HG03520 (cell line): ENCODE measurements around the gene TM4SF1.

Source experiments
- ATAC-seq: cut with Tn5 transposase; IDR thresholded peaks from one replicate; pipeline ENCODE4 v1.9.1; 2021; ENCODE audit warnings: mild to moderate bottlenecking, moderate library complexity; ENCODE audit not compliant: unreplicated experiment

The TM4SF1 gene

DNA sequence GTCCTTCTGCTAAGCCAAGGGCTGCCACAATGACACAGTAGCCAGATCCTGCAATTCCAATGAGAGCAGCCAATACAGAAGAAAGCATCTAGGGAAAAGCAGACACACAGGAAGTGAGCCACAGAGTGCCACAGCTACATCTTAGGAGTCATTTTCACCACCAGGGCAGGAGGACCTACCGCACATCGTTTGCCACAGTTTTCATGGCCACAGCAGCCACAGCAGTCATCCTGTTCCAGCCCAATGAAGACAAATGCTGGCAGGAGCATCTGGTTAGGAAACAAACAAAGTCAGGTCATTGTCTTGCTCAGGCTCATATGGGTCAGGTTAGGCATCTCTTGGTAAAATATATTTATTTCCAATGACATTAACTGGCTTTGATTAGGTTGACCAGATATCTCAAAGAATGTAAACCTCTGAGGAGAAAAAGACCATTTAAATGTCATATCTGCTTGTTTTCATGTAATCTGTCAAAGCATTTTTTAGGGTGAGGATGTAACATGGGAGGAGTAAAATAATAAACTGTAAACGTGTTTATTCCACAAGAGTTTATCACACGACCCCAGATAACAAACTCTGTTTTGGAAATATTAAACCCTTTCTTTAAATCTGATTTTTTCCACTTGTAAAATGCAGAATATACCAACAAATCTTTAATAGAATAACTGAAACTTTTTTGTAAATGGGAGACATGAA is 1.8 kb downstream of the TM4SF1 start:
- no peak for ATAC-seq

DNA sequence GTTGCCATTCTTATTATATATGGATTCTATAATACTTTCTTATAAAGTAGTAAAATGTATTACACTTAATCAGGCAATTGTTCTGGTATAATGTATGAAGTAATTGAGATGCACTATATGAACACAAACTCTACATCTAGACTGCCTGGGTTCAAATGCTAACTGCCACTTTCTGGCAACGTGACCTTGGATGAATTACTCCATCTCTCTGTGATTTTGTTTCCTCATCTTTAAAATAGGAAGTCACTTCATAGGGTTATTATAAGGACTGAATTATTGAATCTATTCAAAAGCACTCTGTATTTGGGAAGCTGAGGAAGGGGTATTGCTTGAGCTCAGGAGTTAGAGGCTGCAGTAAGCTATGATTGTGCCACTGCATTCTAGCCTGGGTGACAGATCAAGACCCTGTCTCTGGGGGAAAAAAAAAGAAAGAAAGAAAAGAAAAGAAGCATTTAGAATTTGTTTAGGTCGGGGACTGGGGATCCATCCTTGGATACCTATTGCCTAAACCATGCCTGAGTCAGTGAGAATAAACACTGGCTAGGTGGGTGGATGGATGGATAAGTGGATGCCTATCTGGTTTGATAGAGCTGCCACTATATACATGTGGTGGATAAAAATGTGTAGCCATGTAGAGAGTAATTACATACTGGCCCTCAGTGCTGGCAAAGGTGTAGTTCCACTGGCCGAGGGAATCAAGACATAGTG is 2.5 kb downstream of the TM4SF1 start:
- ATAC-seq: no peak

DNA sequence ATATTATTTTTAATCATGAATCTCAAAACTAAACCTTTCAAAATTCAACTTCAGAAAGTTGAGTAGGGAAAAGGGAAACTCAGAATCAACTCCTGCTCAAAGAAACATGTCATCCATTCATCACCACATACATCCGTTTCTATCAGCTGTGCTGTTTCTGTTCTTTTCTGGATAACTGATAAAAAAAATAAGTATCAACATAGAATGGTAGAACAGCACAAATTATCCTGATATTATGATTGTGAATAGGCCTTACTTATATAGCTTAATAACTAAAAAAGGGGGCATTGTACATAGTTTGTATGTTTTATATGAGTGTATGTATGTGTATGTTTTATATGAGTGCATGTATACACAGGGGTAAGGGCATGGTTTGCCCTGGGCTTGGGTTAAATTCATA is 3.1 kb downstream of the TM4SF1 start:
- ATAC-seq: no peak

DNA sequence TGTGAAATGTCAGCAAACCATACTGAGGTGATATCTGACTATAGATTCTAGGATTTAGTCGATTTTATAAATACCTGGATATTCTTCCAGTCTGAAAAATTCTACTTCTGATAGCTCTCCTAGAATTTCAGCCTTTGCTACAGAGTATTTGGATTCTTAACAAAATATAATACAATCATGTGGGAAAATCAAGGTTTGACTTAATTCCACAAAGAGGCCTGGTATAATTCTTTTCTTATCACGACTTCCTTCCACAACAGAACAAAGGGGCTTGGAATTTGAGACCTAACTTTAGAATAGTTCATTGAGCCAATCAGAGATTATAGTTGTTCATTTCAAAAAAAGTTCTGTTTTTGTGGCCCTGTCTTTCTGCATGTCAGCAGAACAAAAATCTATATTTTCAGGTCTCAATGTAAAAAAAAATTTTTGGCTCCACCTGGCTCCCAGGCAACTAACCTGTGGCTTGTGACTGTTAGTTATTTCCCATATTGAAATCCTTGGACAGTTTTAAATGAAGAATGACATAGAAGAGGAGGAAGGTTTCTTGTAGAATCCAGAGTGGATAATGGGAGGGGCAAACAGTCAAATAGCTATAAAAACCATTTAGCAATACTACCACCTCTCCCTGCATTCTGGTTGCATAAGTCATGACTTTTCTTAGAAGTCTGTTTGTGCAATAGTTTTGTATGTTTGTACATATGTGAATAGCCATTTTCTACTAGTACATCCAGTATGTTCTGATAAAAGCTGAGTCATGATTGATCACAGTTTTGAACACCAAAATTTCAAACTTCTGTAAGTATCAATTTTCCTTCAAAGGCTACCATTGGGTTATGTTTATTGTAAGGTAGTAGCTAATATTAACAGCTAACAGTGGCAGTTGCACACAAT is 4.0 kb downstream of the TM4SF1 start:
- ATAC-seq: no peak

DNA sequence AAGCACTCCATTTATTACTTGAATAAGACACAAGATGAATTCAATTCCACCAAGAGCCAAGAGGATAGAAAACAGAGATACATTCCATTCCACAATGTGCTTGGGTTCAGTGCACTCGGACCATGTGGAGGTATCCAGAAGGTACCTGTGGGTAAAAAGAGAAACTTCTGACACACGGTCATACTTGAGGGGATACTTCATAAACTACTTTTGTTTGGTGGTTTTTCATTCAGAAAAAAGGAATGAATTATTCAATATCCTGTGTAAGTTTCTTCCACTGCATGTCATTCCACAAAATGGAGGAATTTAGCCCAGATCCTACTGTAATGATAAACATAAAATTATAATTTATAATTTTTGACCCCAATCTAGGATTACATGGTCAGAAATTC is 5.7 kb downstream of the TM4SF1 start:
- no peak for ATAC-seq

DNA sequence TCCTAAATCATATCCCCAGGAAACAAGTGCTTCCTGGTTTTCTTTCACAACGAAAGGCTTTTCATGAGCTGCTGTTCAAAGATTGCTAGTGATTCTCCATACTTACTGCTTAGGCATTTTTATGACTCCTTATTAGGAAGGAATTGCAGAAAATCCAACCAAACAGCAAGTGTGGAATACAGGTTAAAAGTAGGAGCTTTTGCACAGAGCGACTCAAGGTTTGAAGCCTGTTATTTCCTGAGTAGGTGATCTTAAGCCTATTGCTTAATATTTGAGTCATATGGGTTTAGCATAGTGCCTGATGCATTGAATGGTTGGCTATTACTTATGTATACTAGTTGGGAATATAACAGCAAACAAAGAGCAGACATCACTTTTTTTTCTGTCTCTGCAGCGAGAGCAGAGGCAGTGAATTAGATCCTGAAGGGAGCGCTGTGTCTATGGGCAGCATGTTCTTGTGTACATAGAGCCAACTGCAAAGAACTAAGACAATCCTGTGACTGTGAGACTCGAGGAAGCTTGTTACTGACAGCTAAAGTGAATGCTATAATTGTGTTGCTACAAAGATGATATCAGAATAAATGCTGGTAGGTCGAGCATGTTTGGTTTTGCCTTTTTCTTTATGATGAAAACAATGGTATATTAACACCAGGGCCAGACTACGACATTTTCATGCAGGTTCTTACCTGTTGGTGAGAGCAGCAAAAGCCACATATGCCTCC is 6.3 kb downstream of the TM4SF1 start:
- no peak for ATAC-seq

DNA sequence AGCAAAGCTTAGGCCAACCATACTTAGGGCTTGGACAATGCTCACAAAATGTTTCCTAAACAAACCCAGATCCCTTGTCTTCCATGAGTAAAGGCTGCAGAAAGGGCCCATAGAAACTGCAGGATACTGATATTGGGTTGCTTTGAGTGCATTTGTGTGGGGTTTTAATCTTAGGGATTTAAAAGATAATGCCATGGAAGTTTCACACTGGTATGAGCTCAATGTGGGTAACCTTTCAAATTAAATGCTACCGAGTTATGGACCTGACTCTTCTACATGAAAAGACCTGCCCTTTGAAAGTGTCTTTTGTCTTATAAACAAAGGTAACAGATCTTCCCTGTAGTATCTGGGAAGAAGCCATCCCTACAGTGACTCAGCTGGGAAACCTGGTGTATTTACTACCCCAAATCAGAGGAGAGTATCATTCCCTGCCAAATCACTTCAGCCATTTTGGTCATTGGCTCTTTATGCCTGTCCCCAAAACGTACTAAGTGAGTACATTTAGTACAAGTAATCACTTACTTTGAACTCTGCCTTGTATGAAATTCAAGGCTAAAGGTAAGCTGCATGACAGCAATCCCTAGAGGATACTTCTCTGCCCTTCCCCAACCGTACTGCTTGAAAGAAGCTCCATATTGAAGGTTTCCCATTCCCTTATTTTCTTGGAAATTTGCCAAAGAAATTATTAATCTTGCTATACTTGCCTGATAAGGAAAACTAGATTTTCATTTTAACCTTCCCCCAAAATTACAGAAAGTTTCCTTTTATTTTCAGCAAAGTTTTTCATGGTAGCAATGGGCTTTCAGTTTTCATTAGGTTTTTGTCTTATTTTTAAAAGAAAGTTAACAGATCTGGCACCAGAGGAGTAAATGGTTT is 7.2 kb downstream of the TM4SF1 start:
- no peak for ATAC-seq

DNA sequence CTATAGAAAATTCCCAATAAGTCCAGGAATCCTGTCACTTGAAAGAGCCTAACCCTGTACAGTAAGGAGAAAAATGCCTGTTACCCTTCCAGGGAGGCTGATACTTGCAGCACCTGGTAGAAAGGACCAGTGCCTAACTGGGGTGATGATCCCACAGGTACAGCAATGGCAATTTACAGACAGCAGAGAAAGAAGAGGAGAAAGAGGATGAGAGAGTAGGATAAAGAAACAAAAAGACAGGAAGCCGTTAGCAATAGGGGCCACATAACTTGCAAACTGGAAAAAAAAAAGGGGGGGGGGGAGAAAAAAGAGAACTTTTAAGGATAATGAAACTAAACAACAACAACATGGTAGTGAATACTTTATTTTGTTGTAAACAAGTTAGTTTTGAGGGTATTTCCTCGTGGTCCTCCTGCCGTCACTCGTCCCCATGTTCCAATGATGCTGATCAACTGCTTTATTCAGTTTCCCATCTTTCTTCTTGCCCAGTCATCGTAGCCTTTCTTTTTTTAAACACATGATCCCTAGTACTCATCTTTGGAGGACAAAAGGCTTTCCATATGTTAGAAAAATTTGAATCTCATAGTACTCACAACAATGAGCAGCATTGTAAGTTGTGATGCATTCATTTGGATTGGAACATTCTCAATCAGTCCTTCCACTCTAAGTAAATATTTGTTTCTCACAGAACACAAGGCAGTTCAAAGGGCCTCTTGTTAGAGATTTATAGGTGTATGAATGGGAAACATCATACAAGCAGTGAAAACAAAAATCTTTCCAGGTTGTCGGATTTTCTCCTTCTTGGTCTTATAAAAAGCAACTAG is 8.6 kb downstream of the TM4SF1 start:
- no peak for ATAC-seq

DNA sequence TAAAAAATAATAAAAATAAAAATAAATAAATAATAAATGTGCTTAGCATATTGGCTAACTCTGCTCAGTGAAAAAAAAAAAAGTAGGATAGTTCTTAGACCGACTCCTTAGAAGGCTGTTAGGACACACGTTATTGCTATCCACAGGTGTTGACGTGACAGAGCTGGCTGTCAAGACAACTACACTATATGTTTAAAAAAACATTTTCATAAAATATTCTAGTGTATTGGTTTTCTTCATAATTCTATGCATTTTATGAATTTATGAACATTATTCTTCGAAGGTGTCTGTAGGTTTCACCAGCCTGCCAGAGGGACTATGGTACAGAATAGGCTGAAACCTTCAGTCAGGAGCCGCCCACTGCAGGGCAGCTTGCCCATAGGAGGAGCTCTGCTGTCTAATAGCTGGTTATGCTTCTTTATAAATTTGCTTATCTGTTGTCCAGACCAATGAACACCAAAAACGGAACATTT is 9.2 kb downstream of the TM4SF1 start:
- no peak for ATAC-seq

DNA sequence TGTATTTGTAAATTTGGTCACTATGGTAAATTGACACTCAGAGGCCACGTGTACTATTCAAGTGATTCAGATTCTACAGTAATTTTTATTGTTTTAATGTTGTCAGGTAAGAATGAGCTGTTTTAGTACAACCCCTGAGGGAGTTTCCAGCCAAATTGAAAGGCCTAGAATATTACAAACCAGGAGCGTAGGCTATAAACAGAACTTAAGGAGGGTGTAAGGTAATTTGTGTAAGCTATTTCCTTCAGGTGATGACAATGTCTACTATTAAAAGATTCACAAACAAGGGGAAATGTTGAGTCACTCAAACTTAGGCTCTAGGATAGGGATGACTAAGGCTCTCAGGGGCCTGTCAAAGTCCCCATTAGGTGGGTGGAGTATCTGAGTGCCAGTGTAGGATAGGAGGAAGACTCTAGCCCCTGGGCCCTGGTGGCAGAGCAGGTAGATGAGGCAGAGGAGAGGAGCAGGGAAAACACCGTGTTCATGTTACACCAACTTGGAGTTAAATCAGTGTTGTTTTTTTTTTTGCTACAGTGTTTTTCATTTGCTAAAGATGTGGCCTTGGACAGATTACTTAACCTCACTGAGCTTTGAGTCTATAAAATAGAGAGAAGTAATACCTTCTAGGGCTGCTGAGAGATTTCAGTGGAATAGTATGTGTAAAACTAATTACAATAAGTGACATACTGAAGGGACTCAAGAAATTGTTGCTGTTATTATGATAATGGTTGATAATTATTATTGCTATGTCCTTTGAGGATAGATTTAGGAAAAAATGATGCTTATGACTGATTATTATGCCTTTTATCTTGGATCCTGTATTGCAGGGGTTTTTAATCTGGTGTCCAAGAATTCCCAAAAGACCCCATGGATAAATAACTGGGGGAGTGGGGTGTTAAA is 10.3 kb downstream of the TM4SF1 start:
- ATAC-seq: no peak

DNA sequence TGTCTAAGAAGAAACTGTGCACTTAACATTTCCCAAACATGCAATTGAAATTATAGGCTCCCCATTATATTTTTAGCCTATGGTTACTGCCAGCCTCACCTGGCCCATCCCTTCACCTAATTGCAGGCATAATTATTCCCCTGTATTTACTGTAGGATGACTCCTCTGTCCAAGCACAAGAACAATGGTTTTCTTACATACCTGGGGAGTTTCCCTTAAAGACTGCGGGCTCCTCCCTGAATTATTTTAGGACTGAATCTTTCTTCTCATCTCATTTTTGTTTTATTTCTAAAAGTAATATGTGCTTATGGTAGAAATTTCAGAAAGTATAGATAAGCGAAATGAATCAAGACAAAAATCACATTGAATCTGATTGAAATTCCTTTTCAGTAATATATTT is 11.4 kb downstream of the TM4SF1 start:
- ATAC-seq: no peak

DNA sequence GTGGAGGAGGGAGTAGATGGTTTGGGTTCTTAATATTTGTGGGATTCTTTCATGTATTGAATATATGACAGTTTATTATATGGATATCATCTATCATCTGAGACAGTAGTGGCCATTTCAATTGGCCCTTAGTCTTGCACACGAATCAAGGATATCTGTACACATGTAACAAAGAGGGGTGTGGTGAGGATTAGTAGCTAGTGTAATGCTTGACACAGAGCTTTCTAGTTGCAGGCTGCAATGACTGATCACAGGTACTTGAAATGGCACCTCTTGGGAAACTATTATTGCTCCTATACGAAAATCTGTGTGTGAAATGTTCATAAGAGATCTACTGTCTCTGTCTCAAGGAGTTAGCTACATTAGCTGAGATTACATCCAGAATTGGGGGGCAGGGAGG is 12.8 kb downstream of the TM4SF1 start:
- ATAC-seq: no peak

DNA sequence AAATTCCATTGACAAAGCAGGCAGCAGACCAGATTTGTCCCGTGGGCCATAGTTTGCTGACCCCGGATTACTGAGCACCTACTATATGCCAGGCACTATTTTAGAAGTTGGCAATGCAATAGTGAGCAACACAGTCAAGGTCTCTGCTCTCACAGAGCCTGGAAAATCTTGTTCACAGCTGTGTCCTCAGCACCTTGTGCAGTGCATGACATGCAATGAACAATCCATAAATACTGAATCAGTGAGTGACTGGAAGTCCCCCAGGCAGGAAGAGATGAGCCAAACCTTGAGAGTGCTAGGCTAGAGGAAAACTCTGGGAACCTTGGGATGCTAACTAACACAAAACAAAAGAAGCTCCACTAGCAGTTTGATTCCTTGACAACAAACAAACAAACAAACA is 14.4 kb downstream of the TM4SF1 start:
- no peak for ATAC-seq

DNA sequence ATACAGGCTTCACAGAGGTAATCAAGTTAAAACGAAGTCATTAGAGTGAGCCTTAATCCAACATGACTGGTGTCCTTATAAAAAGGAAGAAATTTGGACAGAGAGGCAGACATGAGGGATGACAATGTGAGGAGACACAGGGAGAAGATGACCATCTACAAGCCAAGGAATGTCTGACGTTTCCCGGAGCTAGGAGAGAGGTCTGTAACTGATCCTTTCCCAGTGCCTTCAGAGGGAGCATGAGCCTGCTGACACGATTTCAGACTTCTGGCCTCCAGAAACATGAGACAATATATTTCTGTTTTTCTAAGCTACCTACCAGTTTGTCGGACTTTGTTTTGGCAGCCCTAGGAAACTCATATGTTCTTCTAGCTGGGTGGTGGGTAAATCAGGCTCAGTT is 15.1 kb downstream of the TM4SF1 start:
- ATAC-seq: no peak

DNA sequence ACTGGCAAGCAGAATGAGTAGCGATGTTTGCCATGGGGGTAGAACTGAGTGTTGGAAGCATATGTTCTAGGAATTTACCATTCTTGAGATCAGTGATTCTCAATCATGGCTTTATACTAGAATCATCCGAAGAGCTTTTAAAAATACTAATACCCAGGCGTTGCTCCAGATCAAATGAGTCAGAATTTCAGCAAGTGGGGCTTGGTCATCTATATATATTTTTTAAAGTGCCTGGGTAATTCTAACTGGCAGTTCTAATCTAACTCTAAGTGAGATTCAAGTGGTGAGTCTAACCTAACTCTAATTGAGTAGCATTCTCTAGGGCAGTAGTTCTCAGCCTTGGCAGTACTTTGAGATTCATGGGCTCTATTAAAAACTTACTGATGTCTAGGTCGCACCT is 20.8 kb downstream of the TM4SF1 start:
- ATAC-seq: no peak

DNA sequence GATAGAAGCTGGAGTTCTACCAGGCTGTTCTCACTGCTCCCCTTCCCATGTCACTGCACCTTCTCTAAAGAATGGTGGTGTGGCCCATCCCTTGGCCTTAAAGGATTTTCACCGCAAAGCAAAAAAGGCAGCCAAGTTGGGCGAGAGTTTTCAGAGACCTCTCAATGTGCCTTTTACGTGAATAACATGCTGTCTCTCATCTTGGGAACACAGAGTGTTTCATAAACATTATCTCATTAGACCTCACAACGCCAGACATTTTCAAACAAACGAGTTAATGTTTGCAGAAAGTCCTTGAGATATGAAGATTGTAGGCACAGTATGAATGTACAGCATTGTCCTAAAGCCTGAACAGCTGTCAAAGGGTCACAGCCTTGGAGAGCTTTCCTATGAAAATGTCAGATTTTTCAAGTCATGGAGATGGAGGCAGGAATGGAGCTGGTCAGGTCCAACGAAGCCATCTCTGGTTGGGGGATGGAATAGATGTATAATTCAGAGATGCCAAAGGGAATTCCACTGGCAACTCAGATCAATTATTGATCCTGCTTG is 21.3 kb downstream of the TM4SF1 start:
- no peak for ATAC-seq

DNA sequence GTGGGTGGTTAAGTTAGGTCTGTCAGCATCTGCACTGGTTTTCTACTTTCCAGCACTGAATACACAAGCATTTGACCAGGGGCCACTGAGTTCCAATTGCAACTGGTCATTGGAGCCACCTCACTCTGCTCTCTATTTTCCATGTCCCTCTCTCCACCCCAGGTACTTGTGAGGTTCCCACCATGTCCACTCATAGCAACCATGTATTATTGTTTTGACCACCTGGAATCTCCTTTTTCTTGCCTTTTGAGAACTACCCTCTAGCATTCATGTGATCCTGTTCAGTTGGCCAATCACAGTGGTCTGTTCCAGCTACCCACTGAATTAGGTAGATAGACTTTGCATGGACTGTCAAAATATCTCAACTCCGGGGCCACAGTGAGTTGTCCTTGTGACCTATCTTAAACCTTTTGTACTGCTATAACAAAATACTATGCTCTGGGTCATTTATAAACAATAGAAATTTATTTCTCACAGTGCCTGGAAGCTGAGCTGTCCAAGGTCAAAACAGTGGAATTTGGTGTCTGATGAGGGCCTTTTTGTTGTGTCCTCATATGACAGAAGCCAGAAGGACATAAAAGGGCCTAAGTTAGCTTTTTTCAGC is 23.8 kb downstream of the TM4SF1 start:
- no peak for ATAC-seq
